NCI-H2171 treated with DMSO at 0.1 percent for 48 hours (cell line): ENCODE measurements around the gene SLC39A10.
"Not testable (repeated sequence)": the region's sequence is repeated elsewhere in the genome, so short reads cannot be mapped to it uniquely, and the experiment has no call there.

Source experiments
- DNase-seq: peaks from one replicate; lab custom pipeline; 2025; lab: John Stamatoyannopoulos, UW

SLC39A10 gene

GRCh38 chr2:195646424-195646823 lies 10.6 kb upstream of the SLC39A10 start:
- DNase-seq = peak; percentile 35

DNA sequence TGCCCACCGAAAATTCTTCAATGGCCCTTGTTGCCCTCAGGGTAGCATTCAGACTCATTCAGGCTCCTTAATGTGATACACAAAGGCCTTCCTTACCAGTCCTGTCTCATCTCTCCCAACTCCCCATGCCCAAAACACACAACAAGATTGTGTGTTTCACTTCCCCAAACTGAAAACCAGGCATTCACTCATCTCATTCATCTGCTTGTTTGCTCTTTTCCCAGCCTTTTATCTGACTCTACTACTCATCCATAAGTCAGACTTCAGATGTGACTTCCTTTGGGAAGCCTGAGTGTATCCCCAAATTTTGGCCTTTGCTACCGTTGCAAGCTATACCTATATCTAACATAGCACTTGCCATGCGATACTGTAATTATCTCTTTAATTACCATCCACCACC lies 9.7 kb upstream of the SLC39A10 start:
- no peak for DNase-seq

DNA sequence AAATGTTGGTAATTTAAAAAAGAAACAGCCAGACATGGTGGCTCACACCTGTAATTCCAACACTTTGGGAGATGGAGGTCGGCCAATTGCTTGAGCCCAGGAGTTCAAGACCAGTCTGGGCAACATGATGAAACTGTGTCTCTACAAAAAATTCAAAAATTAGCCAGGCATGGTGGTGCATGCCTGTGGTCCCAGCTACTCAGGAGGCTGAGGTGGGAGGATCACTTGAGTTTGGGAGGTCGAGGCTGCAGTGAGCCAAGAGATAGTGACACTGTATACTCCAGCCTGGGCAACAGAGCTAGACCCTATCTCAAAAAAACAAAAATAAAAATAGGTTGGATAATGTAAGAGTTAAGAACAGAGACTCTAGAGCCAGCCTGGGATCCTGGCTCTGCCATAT lies 8.7 kb upstream of the SLC39A10 start:
- DNase-seq = not testable (repeated sequence)

DNA sequence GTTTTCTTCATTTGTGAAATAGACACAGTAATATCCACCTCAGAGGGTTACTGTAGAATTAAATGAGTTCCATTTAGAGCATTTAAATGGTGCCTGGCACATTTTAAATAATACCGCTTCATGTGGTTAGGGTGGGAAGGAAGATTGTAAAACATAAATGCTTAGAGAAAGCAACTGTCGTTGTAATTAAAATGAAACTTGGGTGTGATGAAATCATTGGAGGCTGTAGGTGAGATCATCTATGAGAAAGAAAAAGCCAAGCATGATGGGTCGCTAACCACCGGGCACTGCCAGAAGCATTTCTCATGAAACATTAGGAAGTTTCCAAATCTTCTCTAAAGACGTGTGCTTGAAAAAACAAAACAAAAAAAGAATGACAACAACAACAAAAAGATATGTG lies 8.2 kb upstream of the SLC39A10 start:
- DNase-seq = no peak

- no peak for DNase-seq
Measured at GRCh38 chr2:195649629-195650190, 7.3 kb upstream of the SLC39A10 start.

GRCh38 chr2:195651046-195651445 lies 6.0 kb upstream of the SLC39A10 start:
- DNase-seq = no peak

- DNase-seq = no peak
Measured at GRCh38 chr2:195652911-195653310, 4.1 kb upstream of the SLC39A10 start.

DNA sequence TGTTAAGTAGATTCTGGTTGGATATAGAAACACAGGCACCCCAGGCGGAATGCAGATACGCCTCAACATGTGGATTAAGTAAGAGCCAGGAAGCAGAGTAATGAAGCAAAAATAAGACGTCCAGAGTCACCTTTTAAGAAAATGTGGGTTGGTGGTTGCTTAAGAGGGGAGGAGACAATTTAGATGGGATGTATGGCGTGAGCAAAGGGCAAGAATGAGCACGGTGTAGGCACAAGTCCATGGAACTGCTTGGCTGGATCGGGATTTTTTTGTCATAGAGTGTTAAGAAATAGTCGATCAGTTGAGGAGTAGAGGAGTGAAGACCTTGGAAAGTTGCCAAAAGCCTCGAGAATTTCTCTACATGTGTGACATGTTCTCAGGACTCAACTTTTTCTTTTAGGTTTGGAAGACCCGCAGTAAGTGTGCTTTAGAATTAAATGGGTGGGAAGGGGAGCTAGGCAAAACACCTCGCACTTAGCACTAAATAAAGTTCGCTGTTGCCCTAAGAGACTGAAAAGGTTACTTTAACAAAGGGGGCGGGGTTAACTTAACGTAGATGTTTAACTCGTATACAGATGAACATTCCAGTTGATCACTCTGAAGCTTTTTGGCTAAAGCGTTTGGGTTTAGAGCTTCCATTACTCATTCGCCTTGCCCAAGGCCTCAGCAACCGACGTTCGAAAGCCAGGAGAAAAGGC lies 716 bp upstream of the SLC39A10 start:
- peak; percentile 28 for DNase-seq

- DNase-seq = peak; percentile 79
Measured at GRCh38 chr2:195657634-195658540, 861 bp downstream of the SLC39A10 start.

DNA sequence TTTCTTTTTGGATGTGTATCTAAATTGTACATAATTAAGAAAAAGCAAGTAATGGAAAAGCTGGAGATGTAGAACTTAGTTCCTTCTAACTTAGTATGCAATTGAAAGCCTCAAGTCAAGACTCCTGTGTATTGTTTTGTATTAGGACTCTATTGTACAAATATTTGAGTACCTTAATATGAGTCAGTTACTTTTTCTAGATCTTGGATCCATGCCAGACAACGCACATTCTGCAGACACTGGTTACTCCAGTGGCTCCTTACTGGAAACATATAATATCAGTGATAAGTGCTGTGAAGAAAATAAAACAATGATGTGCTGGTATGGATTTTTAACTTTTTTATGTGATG lies 1.5 kb downstream of the SLC39A10 start:
- DNase-seq = peak; percentile 68

DNA sequence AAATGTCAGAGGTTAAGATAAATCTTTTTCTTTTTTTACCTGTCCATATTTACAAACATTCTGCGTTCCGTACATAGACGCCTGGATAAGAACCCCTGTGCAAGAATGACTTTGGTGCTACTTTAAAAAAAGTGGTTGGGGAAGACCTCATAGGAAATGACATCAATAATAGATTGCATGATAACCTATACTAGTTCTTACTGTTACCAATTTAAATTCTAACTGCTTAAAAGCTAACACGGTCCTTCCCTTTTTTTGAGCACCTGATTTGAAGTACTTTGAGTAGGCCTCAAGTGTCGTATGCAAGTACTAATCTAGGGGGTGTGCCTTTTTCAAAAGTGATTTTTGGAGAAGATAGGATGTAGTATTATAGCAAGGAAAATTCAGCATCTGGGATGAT lies 2.1 kb downstream of the SLC39A10 start:
- DNase-seq = peak; percentile 19

GRCh38 chr2:195659982-195660890 lies 3.2 kb downstream of the SLC39A10 start:
- DNase-seq = peak; percentile 48

- DNase-seq = no peak
Measured at GRCh38 chr2:195662138-195662537, 5.1 kb downstream of the SLC39A10 start.

DNA sequence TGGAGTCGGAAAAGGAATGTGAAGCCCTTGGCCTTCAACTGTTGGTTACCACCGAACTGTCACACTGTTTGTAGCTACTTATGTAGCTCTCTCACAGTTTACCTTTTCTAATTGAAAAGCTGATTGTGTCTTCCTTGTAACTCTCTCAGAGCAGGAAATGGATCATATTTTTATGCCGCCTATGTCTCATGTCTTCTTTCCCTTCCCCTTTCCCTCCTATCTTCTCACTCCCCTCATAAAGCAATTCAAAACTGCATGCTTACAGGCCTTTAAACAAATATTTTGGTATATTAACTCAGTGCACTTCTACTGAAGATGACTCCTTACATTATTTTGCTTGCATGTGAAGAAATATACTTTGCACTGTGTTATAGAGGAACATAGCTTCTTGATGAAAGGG lies 6.0 kb downstream of the SLC39A10 start:
- no peak for DNase-seq

GRCh38 chr2:195664528-195664927 lies 7.5 kb downstream of the SLC39A10 start:
- DNase-seq = no peak

DNA sequence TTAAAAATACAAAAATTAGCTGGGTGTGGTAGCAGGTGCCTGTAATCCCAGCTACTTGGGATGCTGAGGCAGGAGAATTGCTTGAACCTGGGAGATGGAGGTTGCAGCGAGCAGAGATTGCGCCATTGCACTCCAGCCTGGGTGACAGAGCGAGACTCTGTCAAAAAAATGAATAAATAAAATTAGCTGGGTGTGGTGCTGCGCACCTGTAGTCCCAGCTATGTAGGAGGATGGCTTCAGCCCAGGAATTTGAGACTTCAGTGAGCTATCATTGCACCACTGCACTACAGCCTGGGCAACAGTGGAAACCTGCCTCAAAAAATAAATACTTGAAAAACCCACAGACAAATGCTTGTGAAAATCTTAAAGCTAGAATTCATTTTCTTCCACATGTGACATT lies 8.1 kb downstream of the SLC39A10 start:
- DNase-seq = not testable (repeated sequence)

DNA sequence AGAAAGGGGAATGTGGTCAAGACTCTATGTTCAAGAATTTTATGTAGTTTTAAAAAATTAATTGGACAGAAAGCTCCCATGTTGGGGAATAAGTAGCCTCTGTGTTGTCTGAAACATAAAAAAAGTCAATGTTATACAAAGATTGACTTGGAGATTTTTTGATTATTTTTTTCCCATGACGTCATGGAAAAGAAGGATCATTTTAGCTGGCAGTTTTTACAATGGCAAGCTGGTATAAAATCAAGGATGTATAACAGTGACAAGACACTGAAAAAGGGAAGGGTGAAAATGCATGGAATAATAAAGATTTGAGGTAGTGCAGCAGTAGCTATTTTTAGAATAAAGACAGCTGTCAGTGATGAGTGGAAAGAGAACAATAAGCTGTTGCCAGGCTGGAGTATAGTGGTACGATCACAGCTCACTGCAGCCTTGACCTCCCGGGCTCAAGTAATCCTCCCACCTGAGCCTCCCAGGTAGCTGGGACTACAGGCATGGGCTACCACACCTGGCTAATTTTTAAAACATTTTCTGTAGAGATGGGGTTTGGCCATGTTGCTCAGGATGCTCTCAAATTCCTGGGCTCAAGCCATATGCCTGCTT lies 9.2 kb downstream of the SLC39A10 start:
- peak; percentile 24 for DNase-seq

DNA sequence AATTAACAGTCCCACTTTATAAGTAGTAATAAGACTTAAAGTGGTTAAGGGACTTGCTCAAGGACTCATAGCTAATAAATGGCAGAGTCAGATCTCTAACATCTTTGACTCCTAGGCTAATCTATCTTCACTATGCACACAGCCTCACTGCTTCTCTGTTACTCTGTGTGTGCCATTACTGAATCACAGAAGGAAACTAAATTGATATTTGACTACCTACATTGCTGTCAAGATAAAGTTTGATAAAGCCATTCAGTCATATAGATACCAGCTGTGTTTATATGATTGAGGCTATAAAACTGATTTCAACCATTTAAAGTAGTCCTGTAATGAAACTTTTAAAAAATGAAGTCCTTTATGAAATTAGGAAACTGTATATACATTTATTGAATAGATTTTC lies 10.9 kb downstream of the SLC39A10 start:
- no peak for DNase-seq

DNA sequence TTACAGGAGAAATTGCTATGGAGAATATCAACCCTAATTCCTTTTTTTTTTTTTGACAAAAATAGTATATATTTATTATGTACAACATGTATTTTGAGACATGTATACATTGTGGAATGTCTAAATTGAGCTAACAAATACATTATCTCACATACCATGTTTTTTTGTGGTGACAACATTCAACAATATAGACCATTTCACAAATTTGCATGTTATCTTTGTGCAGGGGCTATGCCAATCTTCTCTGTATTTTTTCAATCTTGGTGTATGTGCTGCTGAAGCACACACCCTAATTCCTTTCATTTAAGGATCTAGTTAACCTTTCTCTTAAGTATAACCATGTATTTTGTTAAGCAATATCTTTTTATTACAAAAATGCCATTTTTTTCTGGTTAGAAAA lies 13.2 kb downstream of the SLC39A10 start:
- no peak for DNase-seq

DNA sequence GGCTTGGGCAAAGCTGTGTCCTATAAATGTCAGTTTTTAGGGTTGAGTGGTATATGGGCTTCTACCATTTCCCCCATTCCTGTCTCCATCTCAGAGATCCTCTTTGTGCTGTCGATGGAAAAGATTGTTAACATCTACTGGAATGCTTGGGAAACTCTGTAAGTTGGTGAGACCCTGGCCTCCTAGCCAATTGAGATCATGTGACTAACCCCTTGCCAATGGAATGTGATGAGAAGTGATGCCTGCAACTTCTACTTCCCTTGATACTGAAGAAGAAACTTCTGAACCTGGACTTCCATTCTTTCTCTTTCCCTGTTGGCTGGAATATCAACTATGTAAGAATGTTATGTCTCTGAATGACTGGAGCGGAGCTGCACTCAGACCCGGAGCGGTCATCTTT lies 14.5 kb downstream of the SLC39A10 start:
- DNase-seq = no peak

DNA sequence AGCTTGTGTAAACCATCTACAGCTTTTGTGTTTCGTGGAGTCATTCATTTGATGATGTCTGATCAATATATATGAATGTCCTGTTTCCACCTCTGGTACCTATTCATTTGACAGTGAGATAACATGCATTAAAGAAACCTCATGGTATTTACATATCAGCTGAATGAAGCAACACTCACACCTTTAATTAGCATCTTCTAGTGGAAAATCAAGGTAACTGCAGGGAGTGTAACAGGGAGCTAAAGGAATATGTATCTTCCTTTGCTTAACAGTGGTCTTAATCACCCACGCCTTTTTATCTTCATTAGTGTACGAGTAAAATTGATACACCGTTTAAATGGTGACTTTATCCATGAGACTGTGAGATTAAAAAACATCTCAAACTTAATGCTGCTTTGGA lies 15.6 kb downstream of the SLC39A10 start:
- DNase-seq = peak; percentile 9
